Osteocyte (in vitro differentiated cells): ENCODE data around the gene ZNF253. TPM values are rescaled to one million over a fixed set of nuclear protein-coding genes. Genes with fewer than 3 reads are reported as not detected.
"Not testable (repeated sequence)": the region's sequence is repeated elsewhere in the genome, so short reads cannot be mapped to it uniquely, and the experiment has no call there.

Experiments used
- DNase-seq: peaks from one replicate; pipeline ENCODE4 v3.0.0; 2021; ENCODE audit warnings: mixed read lengths; ENCODE audit not compliant: unreplicated experiment; ENCODE audit errors: extremely low spot score
- H3K27ac Mint-ChIP-seq: one replicate; pipeline ENCODE4 v1.8.0; 2021; ENCODE audit warnings: mild to moderate bottlenecking, mixed read lengths; ENCODE audit not compliant: unreplicated experiment
- H3K27me3 Mint-ChIP-seq: one replicate; pipeline ENCODE4 v1.8.0; 2021; ENCODE audit warnings: mixed read lengths; ENCODE audit not compliant: unreplicated experiment
- H3K36me3 Mint-ChIP-seq: one replicate; pipeline ENCODE4 v1.8.0; 2021; ENCODE audit warnings: mixed read lengths; ENCODE audit not compliant: unreplicated experiment
- H3K4me1 Mint-ChIP-seq: one replicate; pipeline ENCODE4 v1.8.0; 2021; ENCODE audit warnings: mixed read lengths; ENCODE audit not compliant: unreplicated experiment
- H3K4me3 Mint-ChIP-seq: one replicate; pipeline ENCODE4 v1.8.0; 2021; ENCODE audit warnings: mild to moderate bottlenecking, moderate library complexity, mixed read lengths; ENCODE audit not compliant: unreplicated experiment
- H3K9me3 Mint-ChIP-seq: one replicate; pipeline ENCODE4 v1.8.0; 2021; ENCODE audit warnings: mixed read lengths; ENCODE audit not compliant: unreplicated experiment
- CTCF ChIP-seq: fragments of 200-600 bp; sonication (generic); IDR thresholded peaks from 2 replicates; pipeline ENCODE4 v1.5.0; 2021; ENCODE audit warnings: antibody characterized with exemption, mild to moderate bottlenecking, moderate library complexity
- total RNA-seq: library from RNA; stranded (reverse); gene quantifications from 2 replicates; pipeline ENCODE4 v1.2.1, GENCODE V29; 2021

The ZNF253 gene
- total RNA-seq, 1 donor from 2014 or later = 10.6 TPM

- H3K36me3 Mint-ChIP-seq = peaks cover 24% of the 10 kb centered on the region
Measured at GRCh38 chr19:19866611-19867248, 1.0 kb downstream of the ZNF253 start.

GRCh38 chr19:19870086-19870485, 4.4 kb downstream of the ZNF253 start:
- Mint-ChIP-seq H3K36me3 (peaks cover 47% of the 10 kb centered on the region), H3K9me3 (peaks cover 12% of the 10 kb centered on the region), H3K4me1 (peaks cover 18% of the 10 kb centered on the region)
- not testable (repeated sequence) for H3K4me3 Mint-ChIP-seq, H3K27ac Mint-ChIP-seq, H3K27me3 Mint-ChIP-seq, DNase-seq

More at GRCh38 chr19:19866611-19867248, 1.0 kb downstream of the ZNF253 start:
- Mint-ChIP-seq H3K4me3 (peak overlapping the region; percentile 100), H3K27ac (peak overlapping the region; percentile 100), H3K9me3 (peaks cover 16% of the 10 kb centered on the region), H3K4me1 (peaks cover 18% of the 10 kb centered on the region), H3K27me3 (no peaks in the 10 kb centered on the region)
- DNase-seq = no peak
- TF ChIP-seq CTCF = no peak

- Mint-ChIP-seq H3K27ac (no peak overlapping the region), H3K9me3 (peaks cover 24% of the 10 kb centered on the region), H3K36me3 (peaks cover 61% of the 10 kb centered on the region), H3K4me3 (no peak overlapping the region), H3K4me1 (peaks cover 15% of the 10 kb centered on the region), H3K27me3 (no peaks in the 10 kb centered on the region)
- DNase-seq = no peak
- TF ChIP-seq CTCF = no peak
Measured at GRCh38 chr19:19871932-19872331, 6.2 kb downstream of the ZNF253 start.

GRCh38 chr19:19873381-19873780, 7.7 kb downstream of the ZNF253 start:
- Mint-ChIP-seq H3K4me1 (peaks cover 3% of the 10 kb centered on the region), H3K27ac (no peak overlapping the region), H3K36me3 (peaks cover 66% of the 10 kb centered on the region), H3K27me3 (no peaks in the 10 kb centered on the region), H3K9me3 (peaks cover 32% of the 10 kb centered on the region), H3K4me3 (no peak overlapping the region)
- TF ChIP-seq CTCF = no peak
- DNase-seq = no peak

GRCh38 chr19:19877724-19878123, 12.0 kb downstream of the ZNF253 start:
- Mint-ChIP-seq H3K36me3 (peaks cover 74% of the 10 kb centered on the region), H3K27me3 (no peaks in the 10 kb centered on the region), H3K4me1 (no peaks in the 10 kb centered on the region), H3K27ac (no peak overlapping the region), H3K9me3 (peaks cover 20% of the 10 kb centered on the region), H3K4me3 (no peak overlapping the region)
- no peak for TF ChIP-seq CTCF
- DNase-seq = no peak
